GM12878 (cell line): ENCODE data around the gene ADCY10. TPM values are rescaled to one million over a fixed set of nuclear protein-coding genes. Genes with fewer than 3 reads are reported as not detected.

Experiments
- ATAC-seq: fragments of 200-7000 bp; cut with Tn5 transposase; 3 replicates; pipeline ENCODE4 v1.9.1; 2020; ENCODE audit warnings: mild to moderate bottlenecking, moderate library complexity
- BruUV-seq: library from RNA; stranded (reverse); fragments of 400-500 nt; replicated peaks from 2 replicates; lab custom pipeline; 2021; lab: Mats Ljungman, UMichigan
- CTCF ChIA-PET: fragments of 300-600 bp; sonication (Branson Sonifier 250); formaldehyde crosslinking; extraction: SDS; loops from one replicate; lab custom pipeline; 2021; ENCODE audit warnings: inconsistent platforms; lab: Yijun Ruan, JAX
- POLR2A ChIA-PET: fragments of 350-600 bp; formaldehyde crosslinking; extraction: SDS; loops from one replicate; lab custom pipeline; 2021; ENCODE audit warnings: inconsistent platforms; lab: Charles Lee
- RAD21 ChIA-PET: fragments of 300-600 bp; sonication (Branson Sonifier 250); formaldehyde crosslinking; loops from one replicate; lab custom pipeline; 2023; ENCODE audit warnings: antibody characterized with exemption; ENCODE audit not compliant: unreplicated experiment; lab: Charles Lee
- SMC1A ChIA-PET: fragments of 300-600 bp; sonication (Branson Sonifier 250); formaldehyde crosslinking; loops from one replicate; lab custom pipeline; 2023; ENCODE audit not compliant: unreplicated experiment, uncharacterized antibody; lab: Charles Lee
- DNase-seq: peaks from one replicate; pipeline ENCODE4 v3.0.0-alpha.2; 2011; ENCODE audit warnings: low read depth, low spot score
- FAIRE-seq: peaks from 3 replicates; lab custom pipeline; 2011; peaks lifted over from hg19 to GRCh38; lab: Jason Lieb, UNC
- H2AFZ ChIP-seq: 2 replicates; pipeline ENCODE4 v1.6.0; 2011; ENCODE audit warnings: low read depth, low read length, control low read depth; ENCODE audit not compliant: control insufficient read depth
- H3K27ac ChIP-seq: 2 replicates; pipeline ENCODE4 v1.5.1; 2011; ENCODE audit warnings: control low read depth; ENCODE audit not compliant: control insufficient read depth, insufficient read depth
- H3K27me3 ChIP-seq, 2 experiments: replicated peaks in 1 of 2; 2 replicates each; pipeline versions ENCODE4 v1.6.0 to v1.6.1; 2011; ENCODE audit warnings: low read length in 1 of 2; ENCODE audit not compliant: control insufficient read depth in 2 of 2, insufficient read depth in 2 of 2
- H3K36me3 ChIP-seq, 2 experiments: 2 replicates each; pipeline ENCODE4 v1.5.1; 2011; ENCODE audit warnings: low read length in 1 of 2; ENCODE audit not compliant: control insufficient read depth in 2 of 2, insufficient read depth in 2 of 2
- H3K4me1 ChIP-seq: 2 replicates; pipeline ENCODE4 v1.6.1; 2011; ENCODE audit warnings: mild to moderate bottlenecking, low read length, moderate library complexity, mixed read lengths; ENCODE audit not compliant: control insufficient read depth, insufficient read depth
- H3K4me2 ChIP-seq: 2 replicates; pipeline ENCODE4 v1.6.0; 2011; ENCODE audit warnings: control low read depth; ENCODE audit not compliant: control insufficient read depth, insufficient read depth
- H3K4me3 ChIP-seq: fragments of 200-600 bp; sonication (generic); 2 replicates; pipeline ENCODE4 v1.5.1; 2016
- H3K79me2 ChIP-seq: 2 replicates; pipeline ENCODE4 v1.6.0; 2011; ENCODE audit warnings: low read length; ENCODE audit not compliant: control insufficient read depth, insufficient read depth
- H3K9ac ChIP-seq: 2 replicates; pipeline ENCODE4 v1.8.0; 2011; ENCODE audit warnings: low read length, control low read depth, mixed read lengths; ENCODE audit not compliant: control insufficient read depth, insufficient read depth
- H3K9me3 ChIP-seq: replicated peaks from 3 replicates; pipeline ENCODE4 v1.5.1; 2011; ENCODE audit warnings: mild to moderate bottlenecking, low read length; ENCODE audit not compliant: control insufficient read depth, insufficient read depth
- H4K20me1 ChIP-seq: 2 replicates; pipeline ENCODE4 v1.6.0; 2011; ENCODE audit not compliant: control insufficient read depth, insufficient read depth
- E2F8 ChIP-seq: fragments of 450-650 bp; IDR thresholded peaks from 2 replicates; pipeline ENCODE4 v1.6.1; 2018; ENCODE audit warnings: mild to moderate bottlenecking, low read depth, moderate library complexity; ENCODE audit not compliant: partially characterized antibody
- JUND ChIP-seq: IDR thresholded peaks from 2 replicates; pipeline ENCODE4 v1.6.1; 2012; ENCODE audit warnings: low read depth, mild to moderate bottlenecking, low read length, improper control_type of control experiment, moderate library complexity
- MEF2B ChIP-seq: fragments of 450-650 bp; IDR thresholded peaks from 2 replicates; pipeline ENCODE4 v1.6.1; 2018; ENCODE audit warnings: mild to moderate bottlenecking, moderate library complexity; ENCODE audit not compliant: partially characterized antibody, poor library complexity, severe bottlenecking
- NFYB ChIP-seq: IDR thresholded peaks from 2 replicates; pipeline ENCODE4 v1.6.1; 2011; ENCODE audit warnings: low read depth, mild to moderate bottlenecking, low read length, improper control_type of control experiment, moderate library complexity; ENCODE audit not compliant: insufficient read depth
- NRF1 ChIP-seq: conservative IDR thresholded peaks from 2 replicates; pipeline ENCODE4 v1.6.1; 2011; ENCODE audit warnings: mild to moderate bottlenecking, low read depth, low read length, improper control_type of control experiment
- SIX5 ChIP-seq: IDR thresholded peaks from 2 replicates; pipeline ENCODE4 v1.6.1; 2011; ENCODE audit warnings: mild to moderate bottlenecking, low read depth, low read length, moderate library complexity; ENCODE audit not compliant: severe bottlenecking
- SMAD5 ChIP-seq: IDR thresholded peaks from 2 replicates; pipeline ENCODE4 v1.6.1; 2016; ENCODE audit warnings: antibody characterized with exemption, low read depth
- SREBF2 ChIP-seq: IDR thresholded peaks from 2 replicates; pipeline ENCODE4 v1.6.1; 2012; ENCODE audit warnings: mild to moderate bottlenecking, low read length
- STAT1 ChIP-seq: fragments of 450-650 bp; conservative IDR thresholded peaks from 2 replicates; pipeline ENCODE4 v1.6.1; 2014; ENCODE audit warnings: antibody characterized with exemption, mild to moderate bottlenecking
- ZNF384 ChIP-seq: IDR thresholded peaks from 2 replicates; pipeline ENCODE4 v1.6.1; 2012; ENCODE audit warnings: low read depth, mild to moderate bottlenecking, low read length, improper control_type of control experiment, borderline replicate concordance
- ZZZ3 ChIP-seq: IDR thresholded peaks from 2 replicates; pipeline ENCODE4 v1.6.1; 2011; ENCODE audit warnings: low read depth; ENCODE audit not compliant: control insufficient read depth, insufficient read length
- WGBS: methylation state at CpG from one replicate; pipeline ENCODE4 v1.1.6; 2016; ENCODE audit warnings: low lambda C conversion rate; ENCODE audit not compliant: insufficient replicate concordance, insufficient coverage; ENCODE audit errors: missing lambda C conversion rate; 5-methylcytosine and 5-hydroxymethylcytosine counted together
- in situ Hi-C: fragments of 300-500 bp; cut with MboI; formaldehyde crosslinking; loops from 9 replicates; pipeline ENCODE4 v1.14.3; 2018; ENCODE audit warnings: mixed read lengths
- intact Hi-C: fragments of 100-400 bp; cut with micrococcal nuclease; formaldehyde crosslinking; loops from one replicate; pipeline ENCODE4 v1.14.2; 2022; ENCODE audit not compliant: unreplicated experiment
- polyA plus RNA-seq, 11 experiments: library from polyadenylated mRNA; depleted of rRNA in 4 of 11; unstranded in 6 of 11; stranded (reverse) in 5 of 11; fragments of >200 nt; fragmentation: Nextera tagmentation in 4 of 11; fragmentation: Illumina TruSeq in 1 of 11; extraction: Ambion mirVana in 4 of 11; extraction: Trizol in 1 of 11; gene quantifications; 1 replicate in 1 of 11; 2 replicates in 10 of 11; pipeline versions ENCODE4 v1.2.1 to v1.2.3, GENCODE V29; 2011 to 2016; ENCODE audit warnings: inconsistent platforms in 2 of 11, missing spikeins in 2 of 11, low read depth in 1 of 11
- total RNA-seq, 4 experiments: library from RNA; depleted of rRNA in 3 of 4; stranded (reverse); fragments of >200 nt in 3 of 4; fragmentation: Illumina TruSeq in 1 of 4; extraction: Trizol in 1 of 4; gene quantifications; 2 replicates each; pipeline versions ENCODE4 v1.2.1 to v1.2.3, GENCODE V29; 2013 to 2021
- TF ChIP-seq, protein P1 (sequence below): fragments of 150-350 bp; IDR thresholded peaks from 2 replicates; pipeline ENCODE4 v1.6.1; 2014; ENCODE audit warnings: mild to moderate bottlenecking, low read depth, low read length

Gene ADCY10
- total and polyA plus RNA-seq, 10 of the 15 experiments (the other 5 are each of a cell fraction or from before 2014, with no cell fraction given) = 0.13 to 0.22 TPM; not detected in 8

GRCh38 chr1:167876597-167877175, 37.2 kb downstream of the ADCY10 start:
- H2AFZ ChIP-seq = no peak overlapping the region
- H3K4me3 ChIP-seq = no peak overlapping the region
- POLR2A ChIA-PET = no interaction called here
- no TSS peak for BruUV-seq
- H3K36me3 ChIP-seq = no peaks in the 10 kb centered on the region
- ATAC-seq (no peak), DNase-seq (no peak), FAIRE-seq (no peak)
- WGBS = 60% methylated on average over 3 of the region's 3 CpGs
- SMC1A ChIA-PET = interaction anchor here (0.6 kb wide), 1 partner anchor 50 kb away, joined by 3 read pairs; no protein-coding TSS in a partner anchor
- intact Hi-C loops = no loop called here
- no peak overlapping the region for H3K4me2 ChIP-seq
- no peaks in the 10 kb centered on the region for H3K4me1 ChIP-seq
- no peak overlapping the region for H3K27ac ChIP-seq
- TF ChIP-seq NFYB (no peak), SREBF2 (no peak), E2F8 (no peak), JUND (no peak), STAT1 (no peak), ZZZ3 (no peak), MEF2B (no peak), SMAD5 (no peak), SIX5 (no peak), ZNF384 (no peak), NRF1 (no peak)
- TF ChIP-seq, protein P1, sequence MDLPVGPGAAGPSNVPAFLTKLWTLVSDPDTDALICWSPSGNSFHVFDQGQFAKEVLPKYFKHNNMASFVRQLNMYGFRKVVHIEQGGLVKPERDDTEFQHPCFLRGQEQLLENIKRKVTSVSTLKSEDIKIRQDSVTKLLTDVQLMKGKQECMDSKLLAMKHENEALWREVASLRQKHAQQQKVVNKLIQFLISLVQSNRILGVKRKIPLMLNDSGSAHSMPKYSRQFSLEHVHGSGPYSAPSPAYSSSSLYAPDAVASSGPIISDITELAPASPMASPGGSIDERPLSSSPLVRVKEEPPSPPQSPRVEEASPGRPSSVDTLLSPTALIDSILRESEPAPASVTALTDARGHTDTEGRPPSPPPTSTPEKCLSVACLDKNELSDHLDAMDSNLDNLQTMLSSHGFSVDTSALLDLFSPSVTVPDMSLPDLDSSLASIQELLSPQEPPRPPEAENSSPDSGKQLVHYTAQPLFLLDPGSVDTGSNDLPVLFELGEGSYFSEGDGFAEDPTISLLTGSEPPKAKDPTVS = no peak
- H4K20me1 ChIP-seq = no peaks in the 10 kb centered on the region
- no peaks in the 10 kb centered on the region for H3K27me3 ChIP-seq
- H3K9ac ChIP-seq = no peak overlapping the region
- RAD21 ChIA-PET = no interaction called here
- no peaks in the 10 kb centered on the region for H3K79me2 ChIP-seq
- in situ Hi-C loops = no loop called here
- H3K9me3 ChIP-seq = no peaks in the 10 kb centered on the region
- CTCF ChIA-PET = no interaction called here
